Activated CD8-positive, alpha-beta memory T cell treated with anti-CD3 and anti-CD28 coated beads, Interleukin-2, amount 50 U/mL, for 48 hours (primary cell): ENCODE data around the gene PLAGL2.

ENCODE experiments used
- DNase-seq: peaks from one replicate; pipeline ENCODE4 v3.0.0-alpha.2; 2020

The PLAGL2 gene

DNA sequence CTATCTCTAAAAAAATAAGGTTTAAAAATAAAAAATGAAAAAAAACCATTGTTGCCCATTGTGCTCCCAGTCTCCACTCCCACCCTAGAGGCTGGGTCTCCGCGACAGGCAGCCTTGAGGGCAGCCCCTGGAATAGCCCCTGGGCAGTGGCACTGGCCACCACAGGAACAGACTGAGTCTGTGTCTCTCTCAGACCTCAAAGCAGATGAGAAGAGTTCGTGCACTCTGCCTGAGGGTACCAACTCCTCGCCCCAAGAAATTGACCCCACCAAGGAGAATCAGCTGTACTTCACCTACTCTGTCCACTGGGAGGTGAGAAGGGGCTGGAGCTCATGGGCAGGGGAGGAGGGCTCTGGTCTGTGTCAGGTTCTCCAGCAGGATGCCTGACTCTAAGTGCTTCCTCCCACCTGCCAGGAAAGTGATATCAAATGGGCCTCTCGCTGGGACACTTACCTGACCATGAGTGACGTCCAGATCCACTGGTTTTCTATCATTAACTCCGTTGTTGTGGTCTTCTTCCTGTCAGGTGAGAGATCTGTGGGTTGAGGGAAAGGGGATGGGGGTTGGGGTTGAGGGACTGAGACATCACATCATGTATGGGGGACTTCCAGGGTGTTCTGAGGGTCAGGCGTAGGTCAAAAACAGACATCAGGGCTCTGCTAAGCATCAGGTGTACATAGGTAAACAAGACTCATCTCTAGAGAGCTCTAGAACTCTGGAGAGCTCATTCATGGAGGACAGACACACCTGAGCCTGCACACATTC is 62.5 kb downstream of the PLAGL2 start:
- DNase-seq: no peak

DNA sequence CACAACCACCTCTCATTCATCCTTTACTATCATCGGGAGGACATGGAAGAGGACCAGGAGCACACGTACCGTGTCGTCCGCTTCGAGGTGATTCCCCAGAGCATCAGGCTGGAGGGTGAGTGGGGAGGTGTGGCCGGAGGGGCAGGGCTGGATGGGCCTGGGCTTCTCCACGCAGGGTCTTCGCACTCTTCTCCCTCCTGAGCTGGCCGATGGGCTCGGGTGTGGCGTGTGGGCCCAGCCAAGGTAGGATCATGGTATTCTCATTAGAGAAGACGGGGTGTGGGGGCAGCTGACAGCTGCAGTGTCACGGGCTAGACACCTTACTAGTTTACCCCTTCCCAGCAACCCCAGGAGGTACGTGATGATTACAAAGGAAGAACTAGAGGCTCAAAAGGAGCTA is 64.6 kb downstream of the PLAGL2 start:
- no peak for DNase-seq
